IMR-90 (cell line): ENCODE results near the gene ANK2.

Experiments
- CEBPB ChIP-seq: IDR thresholded peaks from 2 replicates; pipeline ENCODE4 v1.6.1; 2012; ENCODE audit warnings: low read depth, low read length, improper control_type of control experiment
- CTCF ChIP-seq: conservative IDR thresholded peaks from 2 replicates; pipeline ENCODE4 v1.5.1; 2012; ENCODE audit warnings: mild to moderate bottlenecking, low read depth, low read length, improper control_type of control experiment
- ELK1 ChIP-seq: fragments of 150-350 bp; IDR thresholded peaks from 2 replicates; pipeline ENCODE4 v1.6.1; 2016; ENCODE audit warnings: low read depth, mild to moderate bottlenecking, low read length, moderate library complexity, borderline replicate concordance
- FOS ChIP-seq: fragments of 150-350 bp; IDR thresholded peaks from 2 replicates; pipeline ENCODE4 v1.6.1; 2016; ENCODE audit warnings: low read depth, low read length
- POLR2A ChIP-seq: IDR thresholded peaks from 2 replicates; pipeline ENCODE4 v1.6.1; 2012; ENCODE audit warnings: mild to moderate bottlenecking, low read depth, low read length
- RAD21 ChIP-seq: IDR thresholded peaks from 2 replicates; pipeline ENCODE4 v1.6.1; 2012; ENCODE audit warnings: low read length, improper control_type of control experiment

DNA sequence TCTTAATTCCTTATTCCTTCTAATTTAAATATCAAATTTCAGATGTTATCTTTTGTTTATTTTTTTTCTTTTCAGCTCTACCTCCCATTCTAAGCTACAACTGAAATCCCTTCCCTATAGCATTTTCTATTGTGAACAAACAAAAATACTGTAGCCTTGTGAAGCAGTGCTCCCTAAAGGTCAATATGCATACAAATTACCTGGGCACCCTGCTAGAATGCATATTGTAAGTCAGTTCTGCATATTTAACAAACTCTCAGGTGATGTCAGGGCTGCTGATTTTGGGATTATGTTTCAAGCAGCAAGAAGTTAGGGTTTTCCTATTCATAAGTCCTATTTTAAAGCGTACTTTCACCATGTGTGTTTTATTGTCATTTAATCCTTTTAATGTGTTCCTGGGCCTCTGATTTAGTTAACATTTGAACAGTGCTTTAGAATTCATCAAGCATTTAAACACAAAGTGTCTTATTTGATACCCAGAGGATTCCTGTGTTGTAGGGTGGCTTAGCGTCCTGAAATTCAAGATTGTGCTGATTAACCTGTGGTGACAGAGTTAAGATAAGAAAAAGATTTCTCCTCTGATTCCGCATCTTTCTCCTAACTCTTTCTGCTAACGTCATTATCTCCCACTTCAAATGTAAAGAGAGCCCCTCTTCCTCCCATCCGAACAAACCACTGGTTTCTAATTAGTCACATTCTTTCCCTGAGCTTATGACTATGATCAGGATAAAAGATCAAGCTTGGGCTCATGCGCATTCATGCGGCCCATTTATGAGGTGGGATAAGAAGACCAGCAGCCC is 221.3 kb downstream of the ANK2 start:
- no peak for TF ChIP-seq CTCF
- TF ChIP-seq RAD21, result no peak
- no peak for TF ChIP-seq FOS
- TF ChIP-seq ELK1, result no peak
- TF ChIP-seq CEBPB, result no peak
- no peak for TF ChIP-seq POLR2A
